IMR-90 (cell line): ENCODE results near the gene CFAP58. TPM values are rescaled to one million over a fixed set of nuclear protein-coding genes. Genes with fewer than 3 reads are reported as not detected.

Source experiments
- SMC3 ChIP-seq: fragments of 150-350 bp; IDR thresholded peaks from 2 replicates; pipeline ENCODE4 v1.6.1; 2016; ENCODE audit warnings: low read depth, mild to moderate bottlenecking, antibody characterized with exemption, low read length, moderate library complexity
- polyA plus RNA-seq, 3 experiments: library from polyadenylated mRNA; depleted of rRNA; stranded (reverse); fragments of >200 nt; gene quantifications; 2 replicates each; pipeline ENCODE4 v1.2.3, GENCODE V29; 2012; ENCODE audit warnings: low replicate concordance in 1 of 3
- total RNA-seq: library from RNA; depleted of rRNA; stranded (reverse); fragments of >200 nt; gene quantifications from 2 replicates; pipeline ENCODE4 v1.2.3, GENCODE V29; 2012
- TF ChIP-seq, protein P1 (sequence below): conservative IDR thresholded peaks from 2 replicates; pipeline ENCODE4 v1.5.1; 2012; ENCODE audit warnings: mild to moderate bottlenecking, low read depth, low read length, improper control_type of control experiment

CFAP58 gene
- total and polyA plus RNA-seq, 2 of the 4 experiments (the other 2 are of a cell fraction) = 0.36 to 0.72 TPM

GRCh38 chr10:104328896-104329710 lies 24.5 kb upstream of the CFAP58 start (continued):
- TF ChIP-seq, protein P1, sequence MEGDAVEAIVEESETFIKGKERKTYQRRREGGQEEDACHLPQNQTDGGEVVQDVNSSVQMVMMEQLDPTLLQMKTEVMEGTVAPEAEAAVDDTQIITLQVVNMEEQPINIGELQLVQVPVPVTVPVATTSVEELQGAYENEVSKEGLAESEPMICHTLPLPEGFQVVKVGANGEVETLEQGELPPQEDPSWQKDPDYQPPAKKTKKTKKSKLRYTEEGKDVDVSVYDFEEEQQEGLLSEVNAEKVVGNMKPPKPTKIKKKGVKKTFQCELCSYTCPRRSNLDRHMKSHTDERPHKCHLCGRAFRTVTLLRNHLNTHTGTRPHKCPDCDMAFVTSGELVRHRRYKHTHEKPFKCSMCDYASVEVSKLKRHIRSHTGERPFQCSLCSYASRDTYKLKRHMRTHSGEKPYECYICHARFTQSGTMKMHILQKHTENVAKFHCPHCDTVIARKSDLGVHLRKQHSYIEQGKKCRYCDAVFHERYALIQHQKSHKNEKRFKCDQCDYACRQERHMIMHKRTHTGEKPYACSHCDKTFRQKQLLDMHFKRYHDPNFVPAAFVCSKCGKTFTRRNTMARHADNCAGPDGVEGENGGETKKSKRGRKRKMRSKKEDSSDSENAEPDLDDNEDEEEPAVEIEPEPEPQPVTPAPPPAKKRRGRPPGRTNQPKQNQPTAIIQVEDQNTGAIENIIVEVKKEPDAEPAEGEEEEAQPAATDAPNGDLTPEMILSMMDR = no peak
- no peak for TF ChIP-seq SMC3
